ENCODE results near the gene CAPZA2.
"Not testable (repeated sequence)": the region's sequence is repeated elsewhere in the genome, so short reads cannot be mapped to it uniquely, and the experiment has no call there.

- TF ChIP-seq CTCF, POLR2A (IDR thresholded peaks at IDR 0.05): not testable (repeated sequence)
Measured at GRCh38 chr7:116936844-116937243, 74.5 kb downstream of the CAPZA2 start.
